ENCODE results near the gene ERLIN1.
A peak's percentile ranks its signal among the peaks of the same experiment; 100 is the strongest.

ERLIN1 gene

GRCh38 chr10:100184840-100185239 is 989 bp downstream of the ERLIN1 start:
- no peak for TF ChIP-seq CTCF (IDR thresholded peaks at IDR 0.05; ENCODE audit: low read depth, low read length)
- peak overlapping the region; percentile 97 for H3K4me3 ChIP-seq (ENCODE audit: low read depth, low read length)

GRCh38 chr10:100184426-100184825 is 1.4 kb downstream of the ERLIN1 start:
- TF ChIP-seq CTCF (IDR thresholded peaks at IDR 0.05; ENCODE audit: low read depth, low read length), result no peak
- peak overlapping the region; percentile 97 for H3K4me3 ChIP-seq (ENCODE audit: low read depth, low read length)

- TF ChIP-seq CTCF (IDR thresholded peaks at IDR 0.05; ENCODE audit: low read depth, low read length), result no peak
- H3K4me3 ChIP-seq (ENCODE audit: low read depth, low read length), result no peak overlapping the region
Observed at GRCh38 chr10:100183481-100183880, 2.3 kb downstream of the ERLIN1 start.

- no peak overlapping the region for H3K4me3 ChIP-seq (ENCODE audit: low read depth, low read length)
- no peak for TF ChIP-seq CTCF (IDR thresholded peaks at IDR 0.05; ENCODE audit: low read depth, low read length)
Observed at GRCh38 chr10:100182908-100183307, 2.9 kb downstream of the ERLIN1 start.

GRCh38 chr10:100182281-100182680 is 3.5 kb downstream of the ERLIN1 start:
- H3K4me3 ChIP-seq (ENCODE audit: low read depth, low read length), result no peak overlapping the region
- no peak for TF ChIP-seq CTCF (IDR thresholded peaks at IDR 0.05; ENCODE audit: low read depth, low read length)

GRCh38 chr10:100175875-100176274 is 10.0 kb downstream of the ERLIN1 start:
- H3K4me3 ChIP-seq (ENCODE audit: low read depth, low read length), result no peak overlapping the region
- TF ChIP-seq CTCF (IDR thresholded peaks at IDR 0.05; ENCODE audit: low read depth, low read length), result no peak

GRCh38 chr10:100174699-100175677 is 10.8 kb downstream of the ERLIN1 start:
- H3K4me3 ChIP-seq (ENCODE audit: low read depth, low read length), result no peak overlapping the region
- TF ChIP-seq CTCF (IDR thresholded peaks at IDR 0.05; ENCODE audit: low read depth, low read length), result no peak

Measured in WI38 (cell line).